Lower leg skin (tissue), 4 donors: ENCODE data around the gene PLA2G4F. TPM values are rescaled to one million over a fixed set of nuclear protein-coding genes. Genes with fewer than 3 reads are reported as not detected.
A peak's percentile ranks its signal among the peaks of the same experiment; 100 is the strongest.

Source experiments
- DNase-seq, 2 donors: peaks; one replicate each; pipeline ENCODE4 v3.0.0-alpha.2; 2019; ENCODE audit warnings: low spot score in 2 of 2
- H3K4me3 ChIP-seq: fragments of 200-600 bp; sonication (generic); 2 replicates; pipeline ENCODE4 v1.5.1; 2017; ENCODE audit warnings: mild to moderate bottlenecking, low read depth; ENCODE audit not compliant: poor library complexity, severe bottlenecking
- POLR2A ChIP-seq, 2 donors: fragments of 450-650 bp; IDR thresholded peaks; one replicate each; pipeline ENCODE4 v1.6.1; 2016 to 2017; ENCODE audit warnings: antibody characterized with exemption in 2 of 2, mild to moderate bottlenecking in 1 of 2, moderate library complexity in 1 of 2
- WGBS, 2 donors: methylation state at CpG; one replicate each; pipeline ENCODE4 v1.1.5; 2018; 5-methylcytosine and 5-hydroxymethylcytosine counted together
- intact Hi-C: fragments of 100-400 bp; cut with DNase I; formaldehyde crosslinking; loops from one replicate; pipeline ENCODE4 v1.15.0; 2023; ENCODE audit warnings: low total_unique reads
- total RNA-seq, 4 donors: library from RNA; depleted of rRNA; stranded (reverse); fragments of >200 nt; gene quantifications; one replicate each; pipeline ENCODE4 v1.1.0, GENCODE V29; 2016
- TF ChIP-seq, protein P1 (sequence below), 3 donors: fragments of 450-650 bp; IDR thresholded peaks; one replicate each; pipeline ENCODE4 v1.5.1; 2016; ENCODE audit warnings: antibody characterized with exemption in 3 of 3, mild to moderate bottlenecking in 3 of 3, moderate library complexity in 2 of 3

PLA2G4F gene
- total RNA-seq, 4 donors from 2014 or later = 117 to 176 (median 170) TPM

DNA sequence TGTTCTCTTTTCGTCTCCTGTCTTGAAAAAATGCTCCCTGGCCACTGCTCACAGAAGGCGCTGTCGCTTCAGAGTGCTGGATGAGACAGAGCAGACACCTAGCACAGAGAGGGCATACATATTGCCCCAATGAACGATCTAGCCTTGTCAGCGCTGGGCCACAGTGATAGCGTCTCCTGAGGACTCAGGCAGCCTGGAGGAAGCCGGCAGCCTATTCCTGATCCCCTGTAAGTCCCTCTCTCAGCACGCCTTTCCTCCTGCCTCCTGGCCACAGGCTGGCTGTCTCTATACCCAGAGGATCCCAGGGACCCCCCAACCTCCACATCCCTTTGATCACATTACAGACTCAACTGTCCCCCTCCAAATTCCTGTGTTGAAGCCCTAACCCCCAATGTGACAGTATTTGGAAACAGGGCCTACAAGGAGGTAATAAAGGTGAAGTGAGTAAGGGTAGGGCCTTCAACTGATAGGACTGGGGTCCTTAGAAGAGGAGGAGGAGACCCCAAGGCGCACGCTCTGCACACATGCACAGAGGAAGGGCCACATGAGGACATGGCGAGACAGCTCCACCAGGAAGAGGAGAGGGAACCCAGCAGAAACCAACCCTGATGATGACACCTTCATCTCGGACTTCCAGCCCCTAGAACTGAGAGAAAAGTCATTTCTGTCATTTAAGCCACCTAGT is 7.5 kb downstream of the PLA2G4F start:
- intact Hi-C loops = loop anchor here (10.0 kb wide), 1 partner anchor 164 kb away; no protein-coding TSS in a partner anchor
- DNase-seq = peak in 1 of 2 donors; percentile 52
- WGBS, 2 donors = 90 to 92% methylated on average over 12 of the region's 12 CpGs
- H3K4me3 ChIP-seq = no peak overlapping the region
- TF ChIP-seq, protein P1, sequence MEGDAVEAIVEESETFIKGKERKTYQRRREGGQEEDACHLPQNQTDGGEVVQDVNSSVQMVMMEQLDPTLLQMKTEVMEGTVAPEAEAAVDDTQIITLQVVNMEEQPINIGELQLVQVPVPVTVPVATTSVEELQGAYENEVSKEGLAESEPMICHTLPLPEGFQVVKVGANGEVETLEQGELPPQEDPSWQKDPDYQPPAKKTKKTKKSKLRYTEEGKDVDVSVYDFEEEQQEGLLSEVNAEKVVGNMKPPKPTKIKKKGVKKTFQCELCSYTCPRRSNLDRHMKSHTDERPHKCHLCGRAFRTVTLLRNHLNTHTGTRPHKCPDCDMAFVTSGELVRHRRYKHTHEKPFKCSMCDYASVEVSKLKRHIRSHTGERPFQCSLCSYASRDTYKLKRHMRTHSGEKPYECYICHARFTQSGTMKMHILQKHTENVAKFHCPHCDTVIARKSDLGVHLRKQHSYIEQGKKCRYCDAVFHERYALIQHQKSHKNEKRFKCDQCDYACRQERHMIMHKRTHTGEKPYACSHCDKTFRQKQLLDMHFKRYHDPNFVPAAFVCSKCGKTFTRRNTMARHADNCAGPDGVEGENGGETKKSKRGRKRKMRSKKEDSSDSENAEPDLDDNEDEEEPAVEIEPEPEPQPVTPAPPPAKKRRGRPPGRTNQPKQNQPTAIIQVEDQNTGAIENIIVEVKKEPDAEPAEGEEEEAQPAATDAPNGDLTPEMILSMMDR (IDR thresholded peaks at IDR 0.05) = no peak
- no peak for TF ChIP-seq POLR2A (IDR thresholded peaks at IDR 0.05)

DNA sequence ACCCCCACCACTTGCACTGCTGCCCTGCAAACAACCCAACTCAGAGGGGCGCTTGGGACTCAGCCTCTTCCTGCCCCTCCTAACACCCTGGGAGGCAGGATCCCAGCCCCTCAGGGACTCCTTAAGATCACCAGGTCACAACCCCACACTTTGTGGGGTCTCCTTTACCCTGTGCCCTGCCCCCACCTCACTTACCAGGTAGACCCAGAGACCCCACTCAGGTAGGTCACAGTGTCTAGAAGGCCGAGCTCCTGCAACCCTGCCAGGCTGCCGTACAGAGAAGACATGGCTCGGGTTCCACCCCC is 9.1 kb downstream of the PLA2G4F start:
- DNase-seq = no peak
- no peak for TF ChIP-seq POLR2A (IDR thresholded peaks at IDR 0.05)
- no peak overlapping the region for H3K4me3 ChIP-seq
- 95 to 96% methylated on average over 4 of the region's 4 CpGs for WGBS, 2 donors
- intact Hi-C loops = loop anchor here (10.0 kb wide), 1 partner anchor 163 kb away; no protein-coding TSS in a partner anchor

DNA sequence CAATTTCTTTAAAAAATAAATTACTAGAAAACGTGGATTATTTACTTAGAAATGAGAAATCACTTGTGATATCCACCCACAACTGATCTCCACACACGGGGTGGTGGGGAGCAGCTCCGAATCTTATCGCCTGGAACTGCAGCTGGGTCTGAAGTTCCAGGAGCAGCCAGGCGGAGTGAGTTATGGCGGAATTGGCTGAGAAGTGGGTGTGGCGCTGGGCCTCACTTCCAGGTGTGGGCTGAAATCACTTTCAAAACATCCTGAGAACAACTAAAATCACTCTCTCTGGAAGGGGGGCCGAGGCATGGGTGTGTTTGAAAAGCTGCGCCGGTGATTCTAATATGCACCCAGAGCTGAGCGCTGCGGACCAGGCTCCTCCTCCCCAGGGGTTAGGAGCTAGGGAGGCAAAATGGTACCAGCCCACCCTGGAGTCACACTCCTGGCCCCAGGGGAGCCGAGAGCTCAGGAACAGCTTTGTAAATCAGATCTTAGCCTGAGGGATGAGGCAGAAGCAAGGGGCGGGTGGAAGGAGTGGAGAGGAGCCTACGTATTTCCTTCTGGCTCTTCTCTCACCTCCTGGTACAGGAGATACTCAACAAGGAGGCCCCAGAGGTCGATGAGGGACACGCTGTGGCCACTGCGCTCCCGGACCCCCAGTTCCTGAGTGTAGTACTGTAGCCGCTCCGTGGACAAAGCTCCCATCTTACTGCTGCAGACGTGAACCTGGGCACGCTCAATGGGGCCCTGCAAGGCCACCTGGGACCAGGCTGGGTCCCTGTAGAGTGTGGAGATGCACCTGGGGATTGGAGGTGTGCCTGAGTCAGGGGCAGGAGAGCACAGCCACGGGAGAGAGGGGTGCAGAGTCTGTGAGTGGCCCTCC is 9.6 kb downstream of the PLA2G4F start:
- H3K4me3 ChIP-seq = no peak overlapping the region
- WGBS, 2 donors = 56 to 69% methylated on average over 23 to 24 of the region's 24 CpGs
- DNase-seq = peak in 1 of 2 donors; percentile 68
- TF ChIP-seq, protein P1 (IDR thresholded peaks at IDR 0.05) = no peak
- no peak for TF ChIP-seq POLR2A (IDR thresholded peaks at IDR 0.05)
- intact Hi-C loops = loop anchor here (10.0 kb wide), 1 partner anchor 162 kb away; no protein-coding TSS in a partner anchor

DNA sequence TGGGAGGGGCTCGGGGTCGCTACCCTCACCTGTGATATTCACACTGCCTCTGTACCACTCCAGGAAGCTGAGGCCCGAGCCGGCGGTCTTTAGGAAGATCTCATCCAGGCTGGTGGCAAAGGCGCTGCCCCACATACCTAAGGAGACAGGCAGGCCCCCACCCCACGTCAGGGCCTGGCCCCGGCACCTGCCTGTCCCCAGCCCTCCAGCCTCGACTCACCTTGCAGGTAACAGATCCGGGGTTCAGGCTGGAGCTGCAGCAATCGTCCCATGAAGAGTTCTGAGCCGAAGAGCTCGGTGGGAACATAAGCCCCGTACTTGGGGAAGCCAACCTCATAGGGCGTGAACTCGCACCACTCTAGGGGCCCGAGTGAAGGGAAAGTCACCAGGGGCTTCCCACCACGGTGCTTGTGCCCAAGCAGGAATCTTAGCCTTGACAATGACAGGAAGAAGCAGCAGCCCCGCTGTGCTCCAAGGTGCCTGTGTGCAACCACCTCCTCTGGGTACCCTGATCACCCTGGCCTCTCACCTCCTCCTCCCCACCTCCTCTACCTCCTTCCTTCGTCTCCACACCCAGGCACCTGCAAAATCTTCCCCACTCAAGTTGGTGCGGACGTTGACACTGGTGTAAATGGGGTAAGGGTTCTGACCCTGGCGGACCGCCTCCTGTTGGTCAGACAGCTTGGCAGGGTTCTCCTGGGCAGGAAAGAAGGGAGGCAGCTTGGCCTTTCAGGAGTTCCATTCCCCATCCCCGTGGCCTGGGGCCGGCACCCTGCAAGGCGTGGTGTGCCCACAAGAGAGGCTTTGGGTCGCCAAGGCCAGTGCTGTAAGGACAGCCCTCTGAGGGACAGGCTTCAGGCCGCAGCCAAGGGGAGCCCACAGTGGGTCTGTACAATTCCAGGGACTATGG is 10.6 kb downstream of the PLA2G4F start:
- intact Hi-C loops = loop anchor here (10.0 kb wide), 1 partner anchor 161 kb away; no protein-coding TSS in a partner anchor
- peak in 1 of 2 donors; percentile 85 for DNase-seq
- 86 to 88% methylated on average over 27 to 29 of the region's 29 CpGs for WGBS, 2 donors
- no peak for TF ChIP-seq POLR2A (IDR thresholded peaks at IDR 0.05)
- TF ChIP-seq, protein P1 (IDR thresholded peaks at IDR 0.05) = no peak
- no peak overlapping the region for H3K4me3 ChIP-seq

DNA sequence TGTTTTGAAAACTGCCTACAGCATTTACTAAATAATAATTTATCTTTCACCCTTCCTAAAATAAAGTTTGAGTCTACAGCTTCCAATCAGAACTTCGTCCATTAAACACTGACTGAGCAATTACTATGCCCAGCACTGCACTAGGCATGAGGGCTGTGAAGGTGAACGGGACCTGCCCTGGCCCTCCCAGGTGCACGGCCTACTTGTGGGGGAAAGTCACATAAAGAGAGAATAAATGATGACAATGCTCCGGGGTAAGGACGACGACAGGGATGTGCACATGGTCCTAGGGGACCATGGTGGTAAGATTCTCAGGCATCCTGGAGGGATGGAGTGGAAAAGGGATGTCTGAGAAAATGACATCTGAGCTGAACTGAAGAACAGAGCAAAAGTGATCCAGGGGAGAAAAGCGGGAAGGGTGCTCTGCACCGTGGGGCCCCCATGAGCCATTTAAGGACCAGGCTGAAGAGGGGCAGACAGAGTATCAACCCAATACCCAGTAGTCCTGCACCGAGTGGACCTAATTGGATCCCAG is 11.5 kb downstream of the PLA2G4F start:
- TF ChIP-seq, protein P1 (IDR thresholded peaks at IDR 0.05) = no peak
- TF ChIP-seq POLR2A (IDR thresholded peaks at IDR 0.05) = no peak
- 77 to 84% methylated on average over 9 of the region's 9 CpGs for WGBS, 2 donors
- no peak overlapping the region for H3K4me3 ChIP-seq
- DNase-seq = peak in 1 of 2 donors; percentile 50
- intact Hi-C loops = loop anchor here (10.0 kb wide), 1 partner anchor 160 kb away; no protein-coding TSS in a partner anchor
